Vagina (tissue), 2 donors: Measurements from ENCODE around the gene ASCL1.

Source experiments
- POLR2A ChIP-seq, 2 donors: fragments of 450-650 bp; IDR thresholded peaks; one replicate each; pipeline ENCODE4 v1.6.1; 2017; ENCODE audit warnings: antibody characterized with exemption in 2 of 2, mild to moderate bottlenecking in 2 of 2, moderate library complexity in 2 of 2
- POLR2AphosphoS5 ChIP-seq, 2 donors: sonication (generic); formaldehyde crosslinking; IDR thresholded peaks; one replicate each; pipeline ENCODE4 v1.9.0; 2017; ENCODE audit warnings: antibody characterized with exemption in 2 of 2, mild to moderate bottlenecking in 2 of 2, low read depth in 1 of 2; ENCODE audit not compliant: insufficient read depth in 1 of 2
- TF ChIP-seq, protein P1 (sequence below), 3 experiments: fragments of 450-650 bp in 2 of 3; fragments of 200-600 bp in 1 of 3; sonication (generic) in 1 of 3; IDR thresholded peaks; one replicate each; pipeline ENCODE4 v1.5.1; 2017 to 2019; ENCODE audit warnings: antibody characterized with exemption in 3 of 3, mild to moderate bottlenecking in 2 of 3, moderate library complexity in 2 of 3

DNA sequence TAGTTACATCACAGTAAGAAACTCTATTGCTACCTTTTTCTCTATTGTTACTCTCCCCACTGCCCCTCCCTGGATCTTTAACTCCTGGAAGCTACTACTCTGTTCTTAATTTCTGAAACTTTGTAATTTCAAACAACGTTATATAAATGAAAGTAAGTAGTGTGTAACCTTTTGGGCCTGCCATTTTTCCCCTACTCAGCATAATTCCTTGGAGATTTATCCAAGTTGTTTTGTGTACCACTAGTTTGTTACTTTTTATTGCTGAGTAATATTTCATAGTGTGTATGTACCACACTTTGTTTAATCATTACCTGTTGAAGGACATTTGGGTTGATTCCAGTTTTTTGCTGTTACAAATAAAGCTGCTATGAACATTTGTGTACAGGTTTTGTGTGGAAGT lies 37.9 kb downstream of the ASCL1 start:
- TF ChIP-seq, protein P1, sequence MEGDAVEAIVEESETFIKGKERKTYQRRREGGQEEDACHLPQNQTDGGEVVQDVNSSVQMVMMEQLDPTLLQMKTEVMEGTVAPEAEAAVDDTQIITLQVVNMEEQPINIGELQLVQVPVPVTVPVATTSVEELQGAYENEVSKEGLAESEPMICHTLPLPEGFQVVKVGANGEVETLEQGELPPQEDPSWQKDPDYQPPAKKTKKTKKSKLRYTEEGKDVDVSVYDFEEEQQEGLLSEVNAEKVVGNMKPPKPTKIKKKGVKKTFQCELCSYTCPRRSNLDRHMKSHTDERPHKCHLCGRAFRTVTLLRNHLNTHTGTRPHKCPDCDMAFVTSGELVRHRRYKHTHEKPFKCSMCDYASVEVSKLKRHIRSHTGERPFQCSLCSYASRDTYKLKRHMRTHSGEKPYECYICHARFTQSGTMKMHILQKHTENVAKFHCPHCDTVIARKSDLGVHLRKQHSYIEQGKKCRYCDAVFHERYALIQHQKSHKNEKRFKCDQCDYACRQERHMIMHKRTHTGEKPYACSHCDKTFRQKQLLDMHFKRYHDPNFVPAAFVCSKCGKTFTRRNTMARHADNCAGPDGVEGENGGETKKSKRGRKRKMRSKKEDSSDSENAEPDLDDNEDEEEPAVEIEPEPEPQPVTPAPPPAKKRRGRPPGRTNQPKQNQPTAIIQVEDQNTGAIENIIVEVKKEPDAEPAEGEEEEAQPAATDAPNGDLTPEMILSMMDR (IDR thresholded peaks at IDR 0.05) = no peak
- TF ChIP-seq POLR2A (IDR thresholded peaks at IDR 0.05) (no peak), POLR2AphosphoS5 (IDR thresholded peaks at IDR 0.05; ENCODE audit: insufficient read depth in 1 of 2, low read depth in 1 of 2) (no peak)
